Measurements from ENCODE around the gene HIP1R. TPM values are rescaled to one million over a fixed set of nuclear protein-coding genes. Genes with fewer than 3 reads are reported as not detected.

HIP1R gene
- total RNA-seq, 1 donor from 2014 or later: 31.3 TPM

DNA sequence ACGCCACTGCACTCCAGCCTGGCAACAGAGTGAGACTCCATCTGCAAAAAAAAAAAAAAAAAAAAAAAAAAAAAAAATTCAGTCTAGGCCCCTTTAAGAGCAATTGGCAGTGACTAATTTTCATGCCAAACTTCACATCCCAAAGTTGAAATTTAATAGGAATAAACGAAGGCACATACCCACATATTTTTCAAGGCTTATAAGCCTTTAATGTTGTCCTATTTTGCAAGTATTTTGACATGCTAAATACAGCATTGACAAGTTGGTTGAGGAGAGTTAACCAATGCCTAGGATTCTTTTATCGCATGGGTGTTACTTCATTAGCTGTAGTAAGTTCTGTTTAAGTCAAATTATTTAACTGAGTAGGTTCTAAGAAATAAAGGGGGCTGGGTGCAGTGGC lies 23.5 kb upstream of the HIP1R start:
- Mint-ChIP-seq H3K9me3 (ENCODE audit: unreplicated experiment) (no peaks in the 10 kb centered on the region), H3K4me3 (ENCODE audit: unreplicated experiment) (no peak overlapping the region), H3K4me1 (ENCODE audit: unreplicated experiment) (no peaks in the 10 kb centered on the region), H3K36me3 (ENCODE audit: unreplicated experiment) (no peaks in the 10 kb centered on the region), H3K27me3 (ENCODE audit: unreplicated experiment) (no peaks in the 10 kb centered on the region), H3K27ac (ENCODE audit: unreplicated experiment) (no peak overlapping the region)
- TF ChIP-seq, protein P1, sequence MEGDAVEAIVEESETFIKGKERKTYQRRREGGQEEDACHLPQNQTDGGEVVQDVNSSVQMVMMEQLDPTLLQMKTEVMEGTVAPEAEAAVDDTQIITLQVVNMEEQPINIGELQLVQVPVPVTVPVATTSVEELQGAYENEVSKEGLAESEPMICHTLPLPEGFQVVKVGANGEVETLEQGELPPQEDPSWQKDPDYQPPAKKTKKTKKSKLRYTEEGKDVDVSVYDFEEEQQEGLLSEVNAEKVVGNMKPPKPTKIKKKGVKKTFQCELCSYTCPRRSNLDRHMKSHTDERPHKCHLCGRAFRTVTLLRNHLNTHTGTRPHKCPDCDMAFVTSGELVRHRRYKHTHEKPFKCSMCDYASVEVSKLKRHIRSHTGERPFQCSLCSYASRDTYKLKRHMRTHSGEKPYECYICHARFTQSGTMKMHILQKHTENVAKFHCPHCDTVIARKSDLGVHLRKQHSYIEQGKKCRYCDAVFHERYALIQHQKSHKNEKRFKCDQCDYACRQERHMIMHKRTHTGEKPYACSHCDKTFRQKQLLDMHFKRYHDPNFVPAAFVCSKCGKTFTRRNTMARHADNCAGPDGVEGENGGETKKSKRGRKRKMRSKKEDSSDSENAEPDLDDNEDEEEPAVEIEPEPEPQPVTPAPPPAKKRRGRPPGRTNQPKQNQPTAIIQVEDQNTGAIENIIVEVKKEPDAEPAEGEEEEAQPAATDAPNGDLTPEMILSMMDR (IDR thresholded peaks at IDR 0.05): no peak
- DNase-seq (ENCODE audit: extremely low spot score, unreplicated experiment): no peak

DNA sequence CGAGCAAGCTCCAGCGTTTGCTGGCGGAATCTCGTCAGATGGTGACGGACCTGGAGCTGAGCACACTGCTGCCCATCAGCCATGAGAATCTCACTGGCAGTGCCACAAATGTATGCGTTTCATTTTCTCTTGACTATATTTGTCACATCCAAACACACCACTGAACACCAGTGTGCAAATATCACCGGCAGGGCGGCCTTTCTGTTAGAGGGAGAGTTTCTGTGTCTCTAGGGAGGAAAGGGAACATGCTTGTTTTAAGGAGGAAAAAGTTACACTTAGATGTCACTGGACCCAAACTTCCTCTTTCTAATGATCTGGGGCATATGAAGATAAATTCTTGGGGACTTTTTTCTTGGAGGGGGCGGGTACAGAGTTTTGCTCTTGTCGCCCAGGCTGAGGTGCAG lies 21.9 kb upstream of the HIP1R start:
- H3K9me3 Mint-ChIP-seq (ENCODE audit: unreplicated experiment): no peaks in the 10 kb centered on the region
- no peak for DNase-seq (ENCODE audit: extremely low spot score, unreplicated experiment)
- no peak overlapping the region for H3K4me3 Mint-ChIP-seq (ENCODE audit: unreplicated experiment)
- TF ChIP-seq, protein P1 (IDR thresholded peaks at IDR 0.05): no peak
- no peaks in the 10 kb centered on the region for H3K4me1 Mint-ChIP-seq (ENCODE audit: unreplicated experiment)
- no peak overlapping the region for H3K27ac Mint-ChIP-seq (ENCODE audit: unreplicated experiment)
- H3K36me3 Mint-ChIP-seq (ENCODE audit: unreplicated experiment): no peaks in the 10 kb centered on the region
- H3K27me3 Mint-ChIP-seq (ENCODE audit: unreplicated experiment): no peaks in the 10 kb centered on the region

DNA sequence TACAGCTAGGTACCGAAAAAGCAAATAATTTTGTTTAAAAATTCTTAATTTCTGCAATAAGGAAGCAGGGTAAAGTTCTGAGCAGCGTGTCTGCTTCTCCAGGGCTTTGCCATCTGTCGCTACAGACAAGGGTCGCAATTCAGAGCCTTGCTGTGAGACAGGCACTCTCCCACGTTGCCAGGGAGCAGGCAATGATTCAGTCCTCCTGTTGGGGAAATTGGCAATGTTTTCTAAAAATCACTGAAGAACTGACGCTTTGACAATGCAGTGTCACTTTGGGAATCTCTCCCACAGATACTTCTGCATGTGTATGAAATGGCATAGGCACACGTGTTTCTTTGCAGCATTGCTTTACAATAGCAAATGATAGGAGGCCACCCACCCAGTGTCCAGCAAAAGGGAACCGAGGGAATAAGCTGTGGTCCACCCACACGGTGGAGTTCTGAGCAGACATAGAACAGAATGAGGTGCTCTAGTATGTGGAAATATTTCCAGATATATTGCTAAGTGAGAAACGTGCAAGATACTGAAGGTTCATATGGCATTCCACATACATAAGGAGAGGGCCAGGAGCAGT lies 16.0 kb upstream of the HIP1R start:
- peaks cover 3% of the 10 kb centered on the region for H3K27me3 Mint-ChIP-seq (ENCODE audit: unreplicated experiment)
- H3K27ac Mint-ChIP-seq (ENCODE audit: unreplicated experiment): no peak overlapping the region
- H3K9me3 Mint-ChIP-seq (ENCODE audit: unreplicated experiment): no peaks in the 10 kb centered on the region
- H3K4me1 Mint-ChIP-seq (ENCODE audit: unreplicated experiment): no peaks in the 10 kb centered on the region
- TF ChIP-seq, protein P1 (IDR thresholded peaks at IDR 0.05): no peak
- H3K36me3 Mint-ChIP-seq (ENCODE audit: unreplicated experiment): no peaks in the 10 kb centered on the region
- no peak for DNase-seq (ENCODE audit: extremely low spot score, unreplicated experiment)
- no peak overlapping the region for H3K4me3 Mint-ChIP-seq (ENCODE audit: unreplicated experiment)

DNA sequence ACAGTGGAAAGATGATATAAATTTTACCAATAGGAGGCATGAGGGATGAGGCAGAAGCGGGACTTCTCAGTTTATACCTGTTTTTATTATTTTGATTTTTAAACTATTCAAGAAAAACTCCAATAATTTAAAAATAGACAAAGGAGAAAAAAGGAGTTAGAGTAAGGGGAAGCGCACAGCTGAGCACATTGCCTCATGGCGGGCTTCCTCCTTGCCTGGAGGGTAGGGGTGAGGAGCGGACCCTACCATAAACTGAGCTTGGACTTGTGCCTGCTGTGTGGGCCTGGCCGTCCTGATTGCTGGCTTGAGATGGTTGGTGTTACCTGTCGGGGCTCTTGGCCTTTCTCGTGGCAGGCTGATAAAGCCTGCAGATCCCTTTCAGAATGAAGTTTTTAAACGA lies 15.1 kb upstream of the HIP1R start:
- DNase-seq (ENCODE audit: extremely low spot score, unreplicated experiment): no peak
- H3K9me3 Mint-ChIP-seq (ENCODE audit: unreplicated experiment): no peaks in the 10 kb centered on the region
- no peaks in the 10 kb centered on the region for H3K36me3 Mint-ChIP-seq (ENCODE audit: unreplicated experiment)
- H3K4me3 Mint-ChIP-seq (ENCODE audit: unreplicated experiment): no peak overlapping the region
- TF ChIP-seq, protein P1 (IDR thresholded peaks at IDR 0.05): no peak
- H3K27ac Mint-ChIP-seq (ENCODE audit: unreplicated experiment): no peak overlapping the region
- H3K4me1 Mint-ChIP-seq (ENCODE audit: unreplicated experiment): no peaks in the 10 kb centered on the region
- H3K27me3 Mint-ChIP-seq (ENCODE audit: unreplicated experiment): peaks cover 3% of the 10 kb centered on the region

DNA sequence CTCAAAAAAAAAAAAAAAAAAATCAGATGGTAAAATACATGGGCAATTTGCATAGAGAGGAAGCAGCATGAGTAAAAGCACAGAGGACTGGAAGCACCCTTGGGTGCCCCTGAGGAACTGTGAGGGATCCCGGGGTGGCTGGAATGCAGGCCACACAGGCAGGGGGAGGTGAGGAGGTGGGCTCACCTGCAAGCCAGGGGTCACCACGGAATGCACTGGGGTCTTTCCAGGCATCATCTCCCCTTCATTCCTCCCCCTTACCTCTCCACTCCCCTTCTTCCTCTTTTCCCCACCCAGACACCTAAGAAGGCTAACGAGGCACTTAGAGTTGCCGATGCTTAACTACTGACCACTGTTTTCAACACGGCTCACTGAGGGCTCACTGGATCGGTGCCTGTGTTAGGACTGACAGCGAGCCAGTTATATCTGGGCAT lies 14.4 kb upstream of the HIP1R start:
- Mint-ChIP-seq H3K4me1 (ENCODE audit: unreplicated experiment) (no peaks in the 10 kb centered on the region), H3K36me3 (ENCODE audit: unreplicated experiment) (no peaks in the 10 kb centered on the region), H3K9me3 (ENCODE audit: unreplicated experiment) (no peaks in the 10 kb centered on the region), H3K4me3 (ENCODE audit: unreplicated experiment) (no peak overlapping the region), H3K27ac (ENCODE audit: unreplicated experiment) (no peak overlapping the region), H3K27me3 (ENCODE audit: unreplicated experiment) (peaks cover 3% of the 10 kb centered on the region)
- TF ChIP-seq, protein P1 (IDR thresholded peaks at IDR 0.05): no peak
- DNase-seq (ENCODE audit: extremely low spot score, unreplicated experiment): no peak
